ENCODE results near the gene SLC22A7. TPM values are rescaled to one million over a fixed set of nuclear protein-coding genes. Genes with fewer than 3 reads are reported as not detected.

The SLC22A7 gene
- total RNA-seq, 1 donor from 2014 or later, result not detected

GRCh38 chr6:43328528-43328927 is 30.5 kb downstream of the SLC22A7 start:
- H3K4me1 Mint-ChIP-seq, result no peaks in the 10 kb centered on the region
- H3K4me3 ChIP-seq, result no peak overlapping the region
- no peak overlapping the region for H2AFZ ChIP-seq (replicated peaks)
- no peaks in the 10 kb centered on the region for H3K79me2 ChIP-seq (ENCODE audit: low read depth)
- H3K27ac Mint-ChIP-seq, result no peak overlapping the region
- no peaks in the 10 kb centered on the region for H3K36me3 Mint-ChIP-seq
- H3K9me3 Mint-ChIP-seq, result no peaks in the 10 kb centered on the region
- H3K4me3 Mint-ChIP-seq, result no peak overlapping the region
- no peak overlapping the region for H3K4me2 ChIP-seq
- H3K27ac ChIP-seq, result no peak overlapping the region
- no peaks in the 10 kb centered on the region for H3F3A ChIP-seq (ENCODE audit: low read depth)
- no peaks in the 10 kb centered on the region for H4K20me1 ChIP-seq (ENCODE audit: low read depth)
- no peaks in the 10 kb centered on the region for H3K9me3 ChIP-seq (ENCODE audit: low read depth)
- H3K27me3 ChIP-seq, result no peaks in the 10 kb centered on the region
- H3K9ac ChIP-seq, result no peak overlapping the region
- DNase-seq (ENCODE audit: low spot score), result no peak
- peaks cover 2% of the 10 kb centered on the region for H3K27me3 Mint-ChIP-seq (ENCODE audit: insufficient read depth, low read depth)
- no peak for TF ChIP-seq EZH2phosphoT487 (IDR thresholded peaks at IDR 0.05)
- TF ChIP-seq EZH2 (IDR thresholded peaks at IDR 0.05), result no peak
- TF ChIP-seq CTCF (IDR thresholded peaks at IDR 0.05), result no peak
- no peaks in the 10 kb centered on the region for H3K36me3 ChIP-seq
- no peaks in the 10 kb centered on the region for H3K4me1 ChIP-seq

GRCh38 chr6:43331470-43331869 is 33.4 kb downstream of the SLC22A7 start:
- Histone ChIP-seq H3K4me1 (no peaks in the 10 kb centered on the region), H3K4me2 (no peak overlapping the region), H3K9me3 (ENCODE audit: low read depth) (no peaks in the 10 kb centered on the region), H3K27me3 (no peaks in the 10 kb centered on the region), H3F3A (ENCODE audit: low read depth) (peaks cover 10% of the 10 kb centered on the region), H3K36me3 (no peaks in the 10 kb centered on the region), H3K9ac (no peak overlapping the region), H3K27ac (no peak overlapping the region), H4K20me1 (ENCODE audit: low read depth) (peaks cover 6% of the 10 kb centered on the region), H3K4me3 (no peak overlapping the region), H2AFZ (replicated peaks) (no peak overlapping the region), H3K79me2 (ENCODE audit: low read depth) (no peaks in the 10 kb centered on the region)
- no peak for DNase-seq (ENCODE audit: low spot score)
- TF ChIP-seq EZH2phosphoT487 (IDR thresholded peaks at IDR 0.05), result no peak
- TF ChIP-seq EZH2 (IDR thresholded peaks at IDR 0.05), result no peak
- no peak for TF ChIP-seq CTCF (IDR thresholded peaks at IDR 0.05)
- no peaks in the 10 kb centered on the region for H3K9me3 Mint-ChIP-seq
- H3K27me3 Mint-ChIP-seq (ENCODE audit: insufficient read depth, low read depth), result peaks cover 2% of the 10 kb centered on the region
- H3K36me3 Mint-ChIP-seq, result no peaks in the 10 kb centered on the region
- H3K27ac Mint-ChIP-seq, result no peak overlapping the region
- no peak overlapping the region for H3K4me3 Mint-ChIP-seq
- H3K4me1 Mint-ChIP-seq, result no peaks in the 10 kb centered on the region

GRCh38 chr6:43331891-43332290 is 33.8 kb downstream of the SLC22A7 start:
- no peaks in the 10 kb centered on the region for H3K9me3 ChIP-seq (ENCODE audit: low read depth)
- no peak overlapping the region for H3K9ac ChIP-seq
- peaks cover 6% of the 10 kb centered on the region for H4K20me1 ChIP-seq (ENCODE audit: low read depth)
- H3K27ac Mint-ChIP-seq, result no peak overlapping the region
- no peak overlapping the region for H3K27ac ChIP-seq
- no peak for DNase-seq (ENCODE audit: low spot score)
- no peaks in the 10 kb centered on the region for H3K9me3 Mint-ChIP-seq
- peaks cover 1% of the 10 kb centered on the region for H3K36me3 Mint-ChIP-seq
- H3K4me1 Mint-ChIP-seq, result no peaks in the 10 kb centered on the region
- H3K4me3 Mint-ChIP-seq, result no peak overlapping the region
- H3K4me2 ChIP-seq, result no peak overlapping the region
- no peaks in the 10 kb centered on the region for H3K4me1 ChIP-seq
- TF ChIP-seq EZH2phosphoT487 (IDR thresholded peaks at IDR 0.05), result no peak
- TF ChIP-seq CTCF (IDR thresholded peaks at IDR 0.05), result no peak
- TF ChIP-seq EZH2 (IDR thresholded peaks at IDR 0.05), result no peak
- H2AFZ ChIP-seq (replicated peaks), result no peak overlapping the region
- H3K36me3 ChIP-seq, result no peaks in the 10 kb centered on the region
- H3K79me2 ChIP-seq (ENCODE audit: low read depth), result no peaks in the 10 kb centered on the region
- no peak overlapping the region for H3K4me3 ChIP-seq
- H3K27me3 Mint-ChIP-seq (ENCODE audit: insufficient read depth, low read depth), result peaks cover 2% of the 10 kb centered on the region
- peaks cover 10% of the 10 kb centered on the region for H3F3A ChIP-seq (ENCODE audit: low read depth)
- no peaks in the 10 kb centered on the region for H3K27me3 ChIP-seq

All from neural progenitor cell (in vitro differentiated cells).